Activated T-helper 2 cell treated with anti-CD3 and anti-CD28 coated beads, Interferon-gamma antibody, Interleukin-2, Interleukin-4, amounts not matched to agents 10 μg/mL and 5 μg/mL and 100 μg/mL, durations not matched to agents 14 hours and 24 hours and 36 hours (primary cell): ENCODE data around the gene OR1J2. TPM values are rescaled to one million over a fixed set of nuclear protein-coding genes. Genes with fewer than 3 reads are reported as not detected.
"Not testable (repeated sequence)": the region's sequence is repeated elsewhere in the genome, so short reads cannot be mapped to it uniquely, and the experiment has no call there.

Experiments
- DNase-seq: peaks from one replicate; pipeline ENCODE4 v3.0.0; 2021; ENCODE audit warnings: low spot score
- H3K27ac Mint-ChIP-seq: one replicate; pipeline ENCODE4 v1.8.0; 2021; ENCODE audit warnings: mixed read lengths
- H3K27me3 Mint-ChIP-seq: one replicate; pipeline ENCODE4 v1.8.0; 2021; ENCODE audit warnings: low read depth, mixed read lengths
- H3K36me3 Mint-ChIP-seq: one replicate; pipeline ENCODE4 v1.8.0; 2021; ENCODE audit warnings: low read depth, mixed read lengths
- H3K4me1 Mint-ChIP-seq: one replicate; pipeline ENCODE4 v1.8.0; 2021; ENCODE audit warnings: low read depth, mixed read lengths
- H3K4me3 Mint-ChIP-seq: one replicate; pipeline ENCODE4 v1.8.0; 2021; ENCODE audit warnings: low read depth, mild to moderate bottlenecking, moderate library complexity, mixed read lengths
- H3K9me3 Mint-ChIP-seq: one replicate; pipeline ENCODE4 v1.8.0; 2021; ENCODE audit warnings: mixed read lengths
- intact Hi-C: fragments of 100-400 bp; cut with micrococcal nuclease; formaldehyde crosslinking; loops from one replicate; pipeline ENCODE4 v1.15.1; 2023
- total RNA-seq: library from RNA; stranded (reverse); gene quantifications from 2 replicates; pipeline ENCODE4 v1.2.3, GENCODE V29; 2022

The OR1J2 gene
- total RNA-seq, 1 donor from 2014 or later: not detected

DNA sequence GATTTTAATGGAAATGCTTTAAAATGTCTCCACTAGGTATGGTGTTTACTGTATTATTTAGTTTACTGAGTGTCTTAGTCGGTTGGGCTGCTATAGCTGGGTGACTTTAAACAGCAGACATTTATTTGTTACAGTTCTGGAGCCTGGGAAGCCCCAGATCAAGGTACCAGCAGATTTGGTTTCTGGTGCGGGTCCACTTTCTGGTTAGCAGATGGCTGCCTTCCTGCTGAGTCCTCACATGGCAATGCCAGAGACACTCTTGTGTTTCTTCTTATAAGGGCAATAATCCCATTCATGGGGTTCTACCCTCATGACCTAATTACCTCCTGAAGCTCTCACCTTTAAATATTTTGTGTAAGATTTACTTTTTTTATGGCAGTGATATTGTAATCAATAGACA lies 7.6 kb downstream of the OR1J2 start:
- intact Hi-C loops: no loop called here
- Mint-ChIP-seq H3K27me3 (no peaks in the 10 kb centered on the region), H3K9me3 (no peaks in the 10 kb centered on the region), H3K4me3 (no peak overlapping the region), H3K27ac (no peak overlapping the region), H3K36me3 (no peaks in the 10 kb centered on the region), H3K4me1 (no peaks in the 10 kb centered on the region)
- no peak for DNase-seq

- Mint-ChIP-seq H3K36me3 (no peaks in the 10 kb centered on the region), H3K27ac (no peak within 1 kb of the TSS), H3K27me3 (no peaks in the 10 kb centered on the region), H3K4me1 (no peaks in the 10 kb centered on the region), H3K9me3 (no peaks in the 10 kb centered on the region), H3K4me3 (no peak within 1 kb of the TSS)
- DNase-seq: no peak
- intact Hi-C loops: no loop called here
These were observed 8.2 kb downstream of the OR1J2 start, which contains the start of gene OR1J4 for GRCh38 chr9:122518841-122519240. TSS of gene OR1J4 (plus strand) at chr9:122519141. CDS start at chr9:122519141, 0 bp downstream.

DNA sequence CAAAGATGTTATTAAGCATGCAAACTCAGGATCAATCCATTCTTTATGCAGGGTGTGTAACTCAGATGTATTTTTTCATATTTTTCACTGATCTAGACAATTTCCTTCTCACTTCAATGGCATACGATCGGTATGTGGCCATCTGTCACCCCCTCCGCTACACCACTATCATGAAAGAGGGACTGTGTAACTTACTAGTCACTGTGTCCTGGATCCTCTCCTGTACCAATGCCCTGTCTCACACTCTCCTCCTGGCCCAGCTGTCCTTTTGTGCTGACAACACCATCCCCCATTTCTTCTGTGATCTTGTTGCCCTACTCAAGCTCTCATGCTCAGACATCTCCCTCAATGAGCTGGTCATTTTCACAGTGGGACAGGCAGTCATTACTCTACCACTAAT lies 8.8 kb downstream of the OR1J2 start:
- Mint-ChIP-seq H3K4me1 (no peaks in the 10 kb centered on the region), H3K27ac (no peak overlapping the region), H3K4me3 (no peak overlapping the region), H3K9me3 (no peaks in the 10 kb centered on the region), H3K36me3 (no peaks in the 10 kb centered on the region), H3K27me3 (no peaks in the 10 kb centered on the region)
- DNase-seq: no peak
- intact Hi-C loops: no loop called here

DNA sequence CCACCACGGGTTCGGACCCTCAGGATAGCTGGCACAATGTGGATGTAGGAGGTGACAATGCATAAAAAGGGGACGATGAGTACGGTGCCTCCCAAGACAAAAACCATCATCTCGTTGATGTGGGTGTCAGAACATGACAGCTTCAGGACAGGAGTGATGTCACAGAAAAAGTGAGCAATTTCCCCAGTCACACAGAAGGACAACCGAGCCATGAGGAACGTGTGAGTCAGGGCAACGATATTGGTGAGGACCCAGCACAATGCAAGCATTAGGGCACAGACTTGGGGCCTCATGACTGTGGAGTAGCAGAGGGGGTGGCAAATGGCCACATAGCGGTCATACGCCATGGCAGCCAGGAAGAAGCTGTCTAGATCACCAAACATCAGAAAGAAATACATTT lies 16.0 kb downstream of the OR1J2 start:
- Mint-ChIP-seq H3K4me3 (no peak overlapping the region), H3K9me3 (no peaks in the 10 kb centered on the region), H3K36me3 (no peaks in the 10 kb centered on the region), H3K27ac (no peak overlapping the region), H3K27me3 (no peaks in the 10 kb centered on the region), H3K4me1 (no peaks in the 10 kb centered on the region)
- intact Hi-C loops: no loop called here
- DNase-seq: no peak

GRCh38 chr9:122527193-122527592 lies 16.6 kb downstream of the OR1J2 start, which contains the start of gene OR1N1:
TSS of gene OR1N1 (minus strand) at chr9:122527293. CDS start at chr9:122527293, 0 bp downstream.
- Mint-ChIP-seq H3K27me3 (no peaks in the 10 kb centered on the region), H3K4me1 (no peaks in the 10 kb centered on the region), H3K9me3 (no peaks in the 10 kb centered on the region), H3K27ac (no peak within 1 kb of the TSS), H3K4me3 (no peak within 1 kb of the TSS), H3K36me3 (no peaks in the 10 kb centered on the region)
- DNase-seq: no peak
- intact Hi-C loops: no loop called here

- intact Hi-C loops, H3K36me3 Mint-ChIP-seq, H3K4me1 Mint-ChIP-seq, DNase-seq, H3K27me3 Mint-ChIP-seq, H3K9me3 Mint-ChIP-seq, H3K27ac Mint-ChIP-seq, H3K4me3 Mint-ChIP-seq: not testable (repeated sequence)
These were observed 20.6 kb downstream of the OR1J2 start for GRCh38 chr9:122531157-122531556.

GRCh38 chr9:122536134-122536533 lies 25.5 kb downstream of the OR1J2 start:
- no peak for DNase-seq
- intact Hi-C loops: no loop called here
- no peaks in the 10 kb centered on the region for H3K9me3 Mint-ChIP-seq
- no peak overlapping the region for H3K4me3 Mint-ChIP-seq
- H3K27ac Mint-ChIP-seq: no peak overlapping the region
- H3K27me3 Mint-ChIP-seq: no peaks in the 10 kb centered on the region
- H3K4me1 Mint-ChIP-seq: no peaks in the 10 kb centered on the region
- H3K36me3 Mint-ChIP-seq: no peaks in the 10 kb centered on the region

DNA sequence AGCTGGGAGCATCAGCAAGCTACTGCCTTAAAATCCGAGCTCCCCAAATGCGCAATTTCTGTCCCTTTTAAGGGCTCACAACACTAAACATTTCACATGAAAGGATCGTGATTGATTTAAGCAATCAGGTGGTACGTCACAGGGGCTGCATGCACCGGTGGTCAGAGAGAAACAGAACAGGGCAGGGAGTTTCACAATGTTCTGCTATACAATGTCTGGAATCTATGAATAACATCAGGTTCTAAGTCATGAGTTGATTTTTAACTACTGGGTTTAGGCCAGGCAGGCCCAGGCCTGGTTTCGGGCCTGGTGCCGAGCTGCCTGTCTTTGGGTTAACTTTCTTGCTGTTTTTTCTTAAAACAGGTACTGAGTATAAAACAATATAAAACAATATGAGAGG lies 26.5 kb downstream of the OR1J2 start:
- DNase-seq, H3K4me1 Mint-ChIP-seq, H3K36me3 Mint-ChIP-seq, H3K27me3 Mint-ChIP-seq, H3K27ac Mint-ChIP-seq, H3K4me3 Mint-ChIP-seq, H3K9me3 Mint-ChIP-seq, intact Hi-C loops: not testable (repeated sequence)

- H3K27ac Mint-ChIP-seq: no peak overlapping the region
- intact Hi-C loops: no loop called here
- no peaks in the 10 kb centered on the region for H3K36me3 Mint-ChIP-seq
- no peak overlapping the region for H3K4me3 Mint-ChIP-seq
- no peaks in the 10 kb centered on the region for H3K9me3 Mint-ChIP-seq
- no peaks in the 10 kb centered on the region for H3K27me3 Mint-ChIP-seq
- no peak for DNase-seq
- H3K4me1 Mint-ChIP-seq: no peaks in the 10 kb centered on the region
These were observed 28.2 kb downstream of the OR1J2 start for GRCh38 chr9:122538757-122539156.

GRCh38 chr9:122546196-122546595 lies 35.6 kb downstream of the OR1J2 start:
- Mint-ChIP-seq H3K36me3 (no peaks in the 10 kb centered on the region), H3K4me1 (no peaks in the 10 kb centered on the region), H3K27ac (no peak overlapping the region), H3K27me3 (peaks cover 6% of the 10 kb centered on the region), H3K9me3 (no peaks in the 10 kb centered on the region), H3K4me3 (no peak overlapping the region)
- DNase-seq: no peak
- intact Hi-C loops: no loop called here

DNA sequence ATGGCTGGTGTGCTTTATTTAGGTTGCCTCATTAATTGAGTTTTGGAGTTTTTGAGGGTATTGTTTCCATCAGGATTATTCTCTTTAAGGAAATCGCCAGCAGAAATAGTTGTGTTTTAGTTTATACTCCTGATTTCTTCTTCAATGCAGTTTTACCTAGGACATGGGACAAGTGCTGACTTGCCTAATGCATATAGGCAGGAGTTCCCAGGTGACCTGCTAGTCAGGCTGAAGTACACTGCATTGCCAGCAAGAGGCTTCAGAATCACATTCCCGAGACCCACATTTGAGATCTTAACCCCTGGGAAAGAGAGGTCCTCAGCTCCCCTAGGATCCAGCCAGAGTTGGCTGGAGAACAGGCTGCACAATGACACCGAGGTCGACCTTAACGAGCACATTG lies 40.8 kb downstream of the OR1J2 start:
- H3K27ac Mint-ChIP-seq: no peak overlapping the region
- intact Hi-C loops: no loop called here
- H3K36me3 Mint-ChIP-seq: no peaks in the 10 kb centered on the region

GRCh38 chr9:122552812-122553211 lies 42.2 kb downstream of the OR1J2 start, which contains the start of gene OR1N2:
TSS of gene OR1N2 (plus strand) at chr9:122553112. CDS start at chr9:122553212, 100 bp downstream.
- no peaks in the 10 kb centered on the region for H3K4me1 Mint-ChIP-seq
- H3K36me3 Mint-ChIP-seq: no peaks in the 10 kb centered on the region
- peaks cover 17% of the 10 kb centered on the region for H3K27me3 Mint-ChIP-seq
- H3K9me3 Mint-ChIP-seq: no peaks in the 10 kb centered on the region
- H3K4me3 Mint-ChIP-seq: no peak within 1 kb of the TSS
- intact Hi-C loops: no loop called here
- DNase-seq: no peak
- no peak within 1 kb of the TSS for H3K27ac Mint-ChIP-seq

More for the DNA sequence above, 40.8 kb downstream of the OR1J2 start:
- H3K4me1 Mint-ChIP-seq: no peaks in the 10 kb centered on the region
- peaks cover 14% of the 10 kb centered on the region for H3K27me3 Mint-ChIP-seq
- H3K4me3 Mint-ChIP-seq: no peak overlapping the region
- H3K9me3 Mint-ChIP-seq: no peaks in the 10 kb centered on the region
- DNase-seq: no peak
